HEK293T (cell line): ENCODE results near the gene KCNF1.

Source experiments
- CTCF ChIA-PET: fragments of 350-600 bp; formaldehyde crosslinking; extraction: SDS; loops from one replicate; lab custom pipeline; 2021; ENCODE audit warnings: antibody characterized with exemption, inconsistent platforms; lab: Yijun Ruan, JAX
- POLR2A ChIA-PET: fragments of 350-600 bp; formaldehyde crosslinking; extraction: SDS; loops from one replicate; lab custom pipeline; 2020; ENCODE audit warnings: antibody characterized with exemption, inconsistent platforms; lab: Yijun Ruan, JAX
- DNase-seq: peaks from one replicate; pipeline ENCODE4 v3.0.0; 2012; ENCODE audit warnings: mixed read lengths; ENCODE audit errors: extremely low spot score
- ARNT ChIP-seq: fragments of 450-650 bp; IDR thresholded peaks from 2 replicates; pipeline ENCODE4 v1.6.1; 2017; ENCODE audit warnings: mild to moderate bottlenecking
- BHLHE40 ChIP-seq: fragments of 450-650 bp; IDR thresholded peaks from 2 replicates; pipeline ENCODE4 v1.6.1; 2016; ENCODE audit warnings: mild to moderate bottlenecking, moderate library complexity, borderline replicate concordance
- CTBP1 ChIP-seq: fragments of 450-650 bp; IDR thresholded peaks from 2 replicates; pipeline ENCODE4 v1.6.1; 2016; ENCODE audit warnings: borderline replicate concordance
- ELF4 ChIP-seq: fragments of 450-650 bp; IDR thresholded peaks from 2 replicates; pipeline ENCODE4 v1.6.1; 2017; ENCODE audit warnings: antibody characterized with exemption
- FOXA1 ChIP-seq: fragments of 450-650 bp; IDR thresholded peaks from 2 replicates; pipeline ENCODE4 v1.6.1; 2016; ENCODE audit warnings: mild to moderate bottlenecking
- FOXK2 ChIP-seq: fragments of 450-650 bp; IDR thresholded peaks from 2 replicates; pipeline ENCODE4 v1.6.1; 2016; ENCODE audit warnings: mild to moderate bottlenecking
- FOXM1 ChIP-seq: fragments of 450-650 bp; IDR thresholded peaks from 2 replicates; pipeline ENCODE4 v1.6.1; 2017; ENCODE audit warnings: mild to moderate bottlenecking, borderline replicate concordance
- HDGF ChIP-seq: fragments of 450-650 bp; IDR thresholded peaks from 2 replicates; pipeline ENCODE4 v1.6.1; 2017; ENCODE audit warnings: antibody characterized with exemption, borderline replicate concordance
- L3MBTL2 ChIP-seq: fragments of 450-650 bp; conservative IDR thresholded peaks from 2 replicates; pipeline ENCODE4 v1.6.1; 2016; ENCODE audit warnings: mild to moderate bottlenecking
- LEF1 ChIP-seq: fragments of 450-650 bp; IDR thresholded peaks from 2 replicates; pipeline ENCODE4 v1.6.1; 2017; ENCODE audit warnings: mild to moderate bottlenecking, borderline replicate concordance
- NFRKB ChIP-seq: fragments of 450-650 bp; IDR thresholded peaks from 2 replicates; pipeline ENCODE4 v1.6.1; 2016; ENCODE audit warnings: mild to moderate bottlenecking, moderate library complexity
- SP1 ChIP-seq: fragments of 450-650 bp; IDR thresholded peaks from 2 replicates; pipeline ENCODE4 v1.6.1; 2017
- SUZ12 ChIP-seq: fragments of 450-650 bp; IDR thresholded peaks from 2 replicates; pipeline ENCODE4 v1.6.1; 2016; ENCODE audit warnings: mild to moderate bottlenecking
- TARDBP ChIP-seq: fragments of 450-650 bp; IDR thresholded peaks from 2 replicates; pipeline ENCODE4 v1.6.1; 2016
- ZNF384 ChIP-seq: fragments of 450-650 bp; IDR thresholded peaks from 2 replicates; pipeline ENCODE4 v1.6.1; 2016
- TF ChIP-seq, protein P1 (sequence below): fragments of 450-650 bp; IDR thresholded peaks from 2 replicates; pipeline ENCODE4 v1.6.1; 2016

Gene KCNF1

GRCh38 chr2:10889651-10890215 is 22.0 kb upstream of the KCNF1 start:
- CTCF ChIA-PET: interaction anchor here (0.8 kb wide), 1 partner anchor 54 kb away, joined by 3 read pairs; no protein-coding TSS in a partner anchor

GRCh38 chr2:10890706-10891270 is 20.9 kb upstream of the KCNF1 start:
- ChIA-PET CTCF (interaction anchor here (0.8 kb wide), 2 partner anchors 19 to 55 kb away, joined by 3 read pairs; no protein-coding TSS in a partner anchor), POLR2A (no interaction called here)
- TF ChIP-seq NFRKB (no peak), L3MBTL2 (no peak), SP1 (no peak), TARDBP (no peak), FOXM1 (no peak), ARNT (no peak), BHLHE40 (no peak), ELF4 (no peak)
- DNase-seq: no peak

More at GRCh38 chr2:10889651-10890215, 22.0 kb upstream of the KCNF1 start:
- no peak for DNase-seq
- POLR2A ChIA-PET: no interaction called here
- no peak for TF ChIP-seq SUZ12
- TF ChIP-seq LEF1: no peak

DNA sequence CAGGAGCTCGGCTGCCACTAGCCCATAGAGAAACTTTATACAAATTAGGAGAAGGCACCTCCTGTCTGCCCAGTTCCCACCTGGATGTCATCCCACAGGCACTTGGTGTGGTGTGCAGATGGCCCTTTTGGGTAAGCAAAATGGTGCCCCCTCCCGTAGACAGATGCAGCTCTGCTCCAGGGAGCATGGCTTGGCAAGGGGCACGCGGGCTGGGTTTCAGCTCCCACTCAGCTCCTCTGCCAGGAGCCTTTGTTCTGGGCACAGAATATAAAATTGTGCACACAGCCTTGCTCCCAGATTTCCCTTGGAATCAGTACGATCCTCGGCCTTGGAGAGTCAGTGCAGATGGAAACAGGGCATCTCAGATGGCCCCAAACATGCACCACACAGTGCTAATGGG is 20.3 kb upstream of the KCNF1 start:
- TF ChIP-seq TARDBP: no peak
- TF ChIP-seq ARNT: no peak
- ChIA-PET POLR2A (no interaction called here), CTCF (interaction anchor here (0.8 kb wide), 1 partner anchor 19 kb away, joined by 3 read pairs; no protein-coding TSS in a partner anchor)

DNA sequence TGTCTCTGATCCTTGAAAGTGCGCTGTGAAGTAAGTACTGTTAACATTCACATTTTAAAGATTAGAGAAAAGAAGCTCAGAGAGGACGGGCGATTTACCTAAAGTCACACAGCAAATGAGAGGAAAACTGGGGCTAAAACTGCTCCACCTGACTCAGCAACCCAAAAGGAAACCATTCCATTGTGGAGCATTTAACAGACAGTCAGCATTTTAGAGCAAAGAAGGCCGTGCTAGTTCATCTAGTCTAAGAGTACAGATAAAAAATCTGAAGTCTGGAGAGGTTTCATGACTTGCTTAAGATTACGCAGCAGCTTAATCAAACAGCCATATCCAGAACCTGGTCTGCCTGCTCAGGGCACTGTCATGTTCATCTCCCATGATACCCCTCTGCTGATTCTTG is 19.9 kb upstream of the KCNF1 start:
- ChIA-PET CTCF (no interaction called here), POLR2A (no interaction called here)
- no peak for DNase-seq
- TF ChIP-seq FOXK2 (no peak), BHLHE40 (no peak), HDGF (no peak), NFRKB (no peak), TARDBP (no peak), SUZ12 (no peak), FOXA1 (no peak), SP1 (no peak)

More for the DNA sequence above, 20.3 kb upstream of the KCNF1 start:
- DNase-seq: no peak

DNA sequence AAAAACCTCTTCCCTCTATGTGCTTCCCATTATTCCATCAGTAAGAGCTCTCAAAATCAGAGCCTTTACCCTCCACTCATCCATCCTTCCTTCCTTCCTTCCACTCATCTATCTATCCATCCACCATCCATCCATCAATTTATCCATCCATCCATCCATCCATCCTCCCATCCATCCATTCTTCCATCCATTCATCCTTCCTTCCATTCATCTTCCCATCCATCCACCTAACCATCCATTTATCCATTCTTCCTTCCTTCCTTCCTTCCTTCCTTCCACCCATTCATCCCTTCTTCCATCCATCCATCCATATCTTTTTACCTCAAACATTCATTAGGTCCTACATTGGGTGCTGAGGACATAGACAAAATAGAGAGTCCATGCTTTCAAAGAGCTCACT is 19.4 kb upstream of the KCNF1 start:
- POLR2A ChIA-PET: no interaction called here
- TF ChIP-seq L3MBTL2 (no peak), CTBP1 (no peak), TARDBP (no peak), HDGF (no peak), SUZ12 (no peak), BHLHE40 (no peak), NFRKB (no peak), SP1 (no peak; the same call in 1 of the 2 replicates), ARNT (no peak), FOXA1 (no peak), FOXK2 (no peak), LEF1 (no peak), FOXM1 (no peak), ELF4 (no peak), ZNF384 (no peak)
- TF ChIP-seq, protein P1, sequence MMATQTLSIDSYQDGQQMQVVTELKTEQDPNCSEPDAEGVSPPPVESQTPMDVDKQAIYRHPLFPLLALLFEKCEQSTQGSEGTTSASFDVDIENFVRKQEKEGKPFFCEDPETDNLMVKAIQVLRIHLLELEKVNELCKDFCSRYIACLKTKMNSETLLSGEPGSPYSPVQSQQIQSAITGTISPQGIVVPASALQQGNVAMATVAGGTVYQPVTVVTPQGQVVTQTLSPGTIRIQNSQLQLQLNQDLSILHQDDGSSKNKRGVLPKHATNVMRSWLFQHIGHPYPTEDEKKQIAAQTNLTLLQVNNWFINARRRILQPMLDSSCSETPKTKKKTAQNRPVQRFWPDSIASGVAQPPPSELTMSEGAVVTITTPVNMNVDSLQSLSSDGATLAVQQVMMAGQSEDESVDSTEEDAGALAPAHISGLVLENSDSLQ: no peak
- no peak for DNase-seq
- CTCF ChIA-PET: no interaction called here

- ChIA-PET POLR2A (no interaction called here), CTCF (no interaction called here)
- TF ChIP-seq L3MBTL2: no peak
- TF ChIP-seq, protein P1: no peak
- no peak for TF ChIP-seq FOXA1
- TF ChIP-seq ARNT: no peak
- TF ChIP-seq FOXM1: no peak
- TF ChIP-seq CTBP1: no peak
- TF ChIP-seq HDGF: no peak
- TF ChIP-seq LEF1: no peak
- no peak for TF ChIP-seq BHLHE40
- DNase-seq: no peak
Observed at GRCh38 chr2:10892796-10893350, 18.9 kb upstream of the KCNF1 start.

- no peak for TF ChIP-seq ARNT
- no peak for TF ChIP-seq LEF1
- no peak for TF ChIP-seq NFRKB
- no peak for TF ChIP-seq TARDBP
- CTCF ChIA-PET: no interaction called here
Observed at GRCh38 chr2:10894264-10894935, 17.3 kb upstream of the KCNF1 start.

More at GRCh38 chr2:10894264-10894935, 17.3 kb upstream of the KCNF1 start:
- no peak for DNase-seq
- POLR2A ChIA-PET: no interaction called here
